ENCODE results near the gene EYA2.

Gene EYA2

GRCh38 chr20:47042464-47042863 lies 147.8 kb downstream of the EYA2 start:
- no peak for DNase-seq

GRCh38 chr20:47043086-47043485 lies 148.4 kb downstream of the EYA2 start:
- DNase-seq, result no peak

GRCh38 chr20:47044938-47045337 lies 150.3 kb downstream of the EYA2 start:
- DNase-seq, result no peak

DNA sequence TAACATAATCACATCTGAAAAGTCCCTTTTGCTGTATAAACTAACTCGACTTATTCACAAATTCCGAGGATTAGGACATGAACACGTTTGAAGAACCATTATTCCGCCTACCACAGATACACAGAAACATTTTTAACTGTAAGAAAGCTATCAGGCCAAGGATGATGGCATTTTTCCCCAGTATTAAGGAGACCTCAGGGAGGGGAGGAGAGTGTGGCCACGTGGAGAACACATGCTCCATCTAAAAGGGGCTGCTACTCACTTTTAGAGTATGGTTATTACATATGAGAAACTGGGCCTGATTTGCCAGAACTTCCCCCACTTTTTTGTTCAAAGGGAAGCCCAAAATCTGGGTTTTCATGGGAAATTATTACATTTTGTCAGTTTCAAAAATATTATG lies 153.4 kb downstream of the EYA2 start:
- no peak for DNase-seq

GRCh38 chr20:47049771-47050170 lies 155.1 kb downstream of the EYA2 start:
- no peak for DNase-seq

- no peak for DNase-seq
Measured at GRCh38 chr20:47050996-47051395, 156.4 kb downstream of the EYA2 start.

DNA sequence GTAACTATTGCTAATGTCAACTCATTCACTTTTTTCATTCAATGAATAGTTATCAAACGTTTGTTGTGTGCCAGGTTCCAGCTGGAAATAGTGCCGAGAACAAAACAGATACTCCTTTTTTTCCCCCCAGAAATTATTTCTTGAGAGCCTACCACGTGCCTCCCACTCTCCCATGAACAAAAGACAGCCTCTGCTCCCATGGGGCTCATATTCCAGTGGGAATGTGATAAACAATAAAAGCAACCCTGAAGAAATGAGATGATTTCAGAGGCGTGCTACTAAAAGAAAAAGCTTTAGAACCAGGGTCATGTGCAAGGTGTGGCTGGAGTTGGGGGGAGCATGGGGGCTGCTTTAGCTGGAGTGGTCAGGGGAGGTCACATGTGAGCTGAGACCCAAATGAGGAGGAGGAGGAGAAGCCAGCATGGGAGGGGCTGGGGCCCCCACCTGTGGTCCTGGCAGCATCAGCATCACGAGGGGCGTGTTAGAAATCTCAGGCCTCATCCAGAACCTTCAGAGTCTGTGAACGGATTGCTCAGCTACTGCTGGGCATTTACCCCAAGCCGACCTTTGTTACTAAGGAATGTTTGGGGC lies 157.4 kb downstream of the EYA2 start:
- DNase-seq, result no peak

GRCh38 chr20:47054506-47054905 lies 159.9 kb downstream of the EYA2 start:
- DNase-seq, result no peak

DNA sequence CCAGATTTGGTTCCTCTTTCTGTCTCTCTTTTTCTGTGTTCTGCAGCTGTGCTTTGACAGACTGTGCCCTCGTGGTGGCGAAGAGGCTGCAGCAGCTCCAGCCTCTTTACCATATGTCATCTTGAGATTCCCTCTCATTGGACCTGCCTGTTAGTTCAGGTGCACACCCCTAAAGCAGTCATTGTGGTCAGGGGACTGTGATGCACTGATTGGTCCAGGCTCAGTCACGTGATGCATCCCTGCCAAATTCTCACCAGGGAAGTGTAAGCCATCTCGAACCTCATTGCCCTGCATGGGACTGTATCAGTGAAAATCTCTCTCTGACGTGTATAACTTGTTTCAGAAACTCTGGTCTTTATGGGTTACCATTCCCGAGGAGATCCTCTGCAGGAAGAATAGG lies 160.3 kb downstream of the EYA2 start:
- no peak for DNase-seq

- no peak for DNase-seq
Measured at GRCh38 chr20:47055699-47056369, 161.2 kb downstream of the EYA2 start.

- no peak for DNase-seq
Measured at GRCh38 chr20:47057661-47058060, 163.0 kb downstream of the EYA2 start.

DNA sequence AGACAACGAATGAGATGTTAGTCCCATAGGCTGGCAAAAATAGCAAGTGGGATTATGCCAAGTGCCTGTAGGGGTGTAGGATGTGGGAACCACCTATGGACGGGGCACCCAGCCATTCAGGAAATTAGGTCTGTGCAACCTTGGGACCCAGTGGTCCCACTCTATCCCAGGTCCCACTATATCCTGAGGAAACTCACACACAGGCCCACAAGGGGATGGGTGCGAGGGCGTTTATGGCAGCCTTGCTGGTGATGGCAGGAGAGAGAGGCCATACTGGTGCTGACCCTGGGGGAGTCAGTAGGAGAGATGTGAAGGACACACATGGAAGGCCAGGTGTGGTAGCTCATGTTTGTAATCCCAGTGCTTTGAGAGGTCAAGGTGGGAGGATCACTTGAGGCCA lies 163.6 kb downstream of the EYA2 start:
- DNase-seq, result no peak

- no peak for DNase-seq
Measured at GRCh38 chr20:47059536-47059935, 164.9 kb downstream of the EYA2 start.

DNA sequence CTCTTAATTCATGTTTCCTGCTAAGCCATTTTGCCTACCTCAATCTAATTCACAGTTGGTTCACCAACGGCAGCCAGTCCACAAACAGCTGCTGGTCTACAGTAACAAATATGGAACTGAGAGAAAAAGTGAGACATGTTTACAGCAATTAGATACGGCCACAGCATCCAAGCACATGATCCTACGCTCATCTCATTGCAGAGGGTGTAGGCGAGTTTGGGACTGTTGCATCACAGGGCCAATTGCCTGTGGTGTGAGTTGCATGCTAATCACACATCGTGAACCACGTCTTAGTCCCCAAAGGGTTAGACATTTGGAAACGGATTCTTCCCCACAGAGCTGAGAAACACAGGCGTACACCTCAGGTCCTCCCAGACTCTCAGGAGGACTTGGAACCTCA lies 166.9 kb downstream of the EYA2 start:
- no peak for DNase-seq

DNA sequence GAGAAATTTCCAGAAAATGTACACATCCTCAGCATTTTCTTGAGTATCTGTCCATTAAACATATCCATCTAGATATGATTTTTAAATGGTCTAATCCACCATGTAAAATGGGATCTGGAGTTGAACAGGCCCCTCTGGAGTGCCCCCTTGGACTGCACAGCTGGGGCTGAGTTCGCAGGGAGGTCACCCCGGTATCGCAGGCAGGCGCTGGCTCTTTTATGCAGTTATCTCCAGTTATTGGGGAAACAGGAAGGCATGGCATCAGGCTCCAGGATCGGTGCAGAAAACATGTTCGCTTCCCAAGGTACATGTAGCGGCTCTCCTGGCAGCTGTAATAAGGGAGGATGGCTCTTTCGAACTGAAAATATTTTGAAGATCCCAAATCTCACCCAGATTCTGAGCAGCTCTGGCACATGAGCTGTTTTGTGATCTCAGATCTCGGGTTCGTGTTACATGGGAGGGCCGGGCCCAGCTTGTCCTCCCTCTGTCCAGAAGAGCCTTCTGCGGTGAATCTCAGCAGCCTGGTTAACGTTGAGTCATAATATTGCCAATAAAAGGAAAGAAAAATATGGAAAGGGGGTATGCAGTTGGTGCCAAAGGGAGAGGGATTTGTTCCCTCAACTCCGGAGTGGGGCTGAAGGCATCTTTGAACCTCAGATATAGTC lies 167.7 kb downstream of the EYA2 start:
- no peak for DNase-seq

GRCh38 chr20:47063407-47063806 lies 168.8 kb downstream of the EYA2 start:
- DNase-seq, result no peak

GRCh38 chr20:47063808-47064207 lies 169.2 kb downstream of the EYA2 start:
- no peak for DNase-seq

- no peak for DNase-seq
Measured at GRCh38 chr20:47066484-47067270, 172.0 kb downstream of the EYA2 start.

- no peak for DNase-seq
Measured at GRCh38 chr20:47067776-47068175, 173.1 kb downstream of the EYA2 start.

DNA sequence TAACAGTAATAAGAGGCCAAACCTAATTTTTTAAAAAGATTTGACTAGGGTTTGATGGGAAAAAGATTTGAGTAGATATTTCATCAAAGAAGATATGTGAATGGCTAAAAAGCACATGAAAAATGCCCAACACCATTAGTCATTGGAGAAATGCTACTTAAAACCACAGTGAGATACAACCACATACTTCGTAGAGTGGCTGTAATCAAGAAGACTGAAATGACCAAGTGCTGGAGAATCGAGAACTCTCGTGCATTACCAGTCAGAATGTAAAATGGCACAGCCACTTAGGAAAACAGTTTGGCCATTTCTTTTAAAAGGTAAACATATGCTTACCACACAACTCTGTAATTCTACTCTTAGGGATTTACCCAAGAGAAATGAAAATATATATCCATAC lies 175.5 kb downstream of the EYA2 start:
- DNase-seq, result no peak

GRCh38 chr20:47071646-47072185 lies 177.1 kb downstream of the EYA2 start:
- no peak for DNase-seq

DNA sequence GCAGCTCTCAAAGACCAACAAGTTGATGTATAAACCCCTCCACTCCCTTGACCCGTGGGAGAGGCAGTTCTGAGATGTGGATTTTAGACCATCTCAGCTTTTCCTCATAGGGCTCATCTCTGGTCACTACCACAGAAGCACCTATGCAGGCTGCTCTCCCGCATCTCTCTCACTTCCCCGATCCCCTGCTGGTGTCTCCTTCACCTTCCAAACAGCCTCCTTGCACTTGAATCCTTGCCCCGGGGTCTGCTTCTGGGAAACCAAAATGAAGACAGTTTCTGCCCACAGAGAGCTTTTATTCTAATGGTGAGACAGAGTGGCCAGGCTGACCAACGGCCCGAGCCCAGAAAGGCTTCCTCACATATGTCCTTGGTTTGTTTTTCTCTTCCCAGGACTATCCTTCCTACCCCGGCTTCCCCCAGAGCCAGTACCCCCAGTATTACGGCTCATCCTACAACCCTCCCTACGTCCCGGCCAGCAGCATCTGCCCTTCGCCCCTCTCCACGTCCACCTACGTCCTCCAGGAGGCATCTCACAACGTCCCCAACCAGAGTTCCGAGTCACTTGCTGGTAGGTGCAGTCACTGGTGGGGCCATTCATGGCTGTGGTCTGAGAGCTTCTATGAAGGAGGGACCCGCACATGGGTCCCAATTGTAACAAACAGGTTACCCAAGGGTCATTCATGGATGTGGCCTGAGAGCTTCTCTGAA lies 179.3 kb downstream of the EYA2 start:
- no peak for DNase-seq

GRCh38 chr20:47075263-47075662 lies 180.6 kb downstream of the EYA2 start:
- DNase-seq, result no peak

Data from SHP77 treated with DMSO at 0.1 percent for 48 hours (cell line).